Measurements from ENCODE around the gene COX6A1.

- TF ChIP-seq EZH2 (IDR thresholded peaks at IDR 0.05) (no peak), RAD21 (IDR thresholded peaks at IDR 0.05; ENCODE audit: low read depth) (no peak), SIN3A (IDR thresholded peaks at IDR 0.05; ENCODE audit: low read depth) (no peak), CTCF (IDR thresholded peaks at IDR 0.05 in 2 of 3, conservative IDR thresholded peaks at IDR 0.05 in 1 of 3; ENCODE audit: borderline replicate concordance in 1 of 3, insufficient read depth in 1 of 3, low read depth in 2 of 3, low read length in 2 of 3) (no peak), MAX (IDR thresholded peaks at IDR 0.05) (no peak)
These were observed 35.7 kb upstream of the COX6A1 start for GRCh38 chr12:120402217-120402616.

Measured in HCT116 (cell line).